Activated CD8-positive, alpha-beta memory T cell treated with anti-CD3 and anti-CD28 coated beads for 48 hours (primary cell): ENCODE data around the gene EIF2B2.
"Not testable (repeated sequence)": the region's sequence is repeated elsewhere in the genome, so short reads cannot be mapped to it uniquely, and the experiment has no call there.

Experiments
- DNase-seq, 3 experiments: peaks; one replicate each; pipeline ENCODE4 v3.0.0-alpha.2; 2020; ENCODE audit warnings: low read depth in 2 of 3, low spot score in 2 of 3

The EIF2B2 gene

DNA sequence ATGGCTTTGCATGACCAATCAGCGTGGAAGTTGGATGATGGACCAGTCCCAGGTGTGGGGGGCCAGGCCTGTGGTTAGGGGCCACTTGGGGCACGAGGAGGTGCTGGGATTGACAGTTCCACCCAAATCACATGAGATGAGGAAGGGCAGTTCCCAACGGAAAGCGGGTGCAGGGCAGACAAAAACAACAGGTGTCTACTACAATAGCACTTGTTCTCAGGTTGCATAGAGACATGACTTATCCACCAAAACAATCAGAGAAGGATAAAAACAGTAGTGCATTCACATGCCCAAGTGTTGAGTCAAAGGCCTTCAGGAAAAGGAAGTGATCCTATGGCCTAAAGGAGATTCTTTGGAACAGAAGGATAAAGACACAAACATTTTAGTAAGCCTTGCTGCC, 14.6 kb upstream of the EIF2B2 start:
- no peak for DNase-seq

DNA sequence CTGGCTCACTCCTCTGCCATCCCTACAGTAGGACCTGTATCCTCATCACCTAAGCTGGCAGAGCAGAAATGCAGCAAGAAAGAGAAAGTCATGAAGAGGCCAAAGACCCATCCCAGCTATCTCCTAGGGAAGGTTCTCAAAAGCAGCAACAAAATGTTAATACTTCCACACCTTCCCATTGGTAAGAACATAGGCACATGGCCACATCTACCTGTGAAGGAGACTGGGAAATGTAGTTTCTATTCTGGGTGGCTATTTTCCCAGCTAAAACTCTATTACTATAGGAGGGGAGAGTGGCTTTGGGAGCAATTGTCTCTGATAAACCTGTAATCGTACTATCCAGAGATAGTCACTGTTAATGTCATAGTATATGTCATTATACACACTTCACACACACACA, 13.7 kb upstream of the EIF2B2 start:
- no peak for DNase-seq

DNA sequence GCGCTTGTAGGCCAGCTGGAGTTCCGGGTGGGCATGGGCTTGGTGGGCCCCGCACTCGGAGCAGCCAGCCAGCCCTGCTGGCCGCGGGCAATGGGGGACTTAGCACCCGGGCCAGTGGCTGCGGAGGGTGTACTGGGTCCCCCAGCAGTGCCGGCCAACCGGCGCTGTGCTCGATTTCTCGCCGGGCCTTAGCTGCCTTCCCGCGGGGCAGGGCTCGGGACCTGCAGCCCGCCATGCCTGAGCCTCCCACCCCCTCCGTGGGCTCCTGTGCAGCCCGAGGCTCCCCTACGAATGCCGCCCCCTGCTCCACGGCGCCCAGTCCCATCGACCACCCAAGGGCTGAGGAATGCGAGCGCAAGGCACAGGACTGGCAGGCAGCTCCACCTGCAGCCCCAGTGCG, 8.5 kb upstream of the EIF2B2 start:
- not testable (repeated sequence) for DNase-seq

DNA sequence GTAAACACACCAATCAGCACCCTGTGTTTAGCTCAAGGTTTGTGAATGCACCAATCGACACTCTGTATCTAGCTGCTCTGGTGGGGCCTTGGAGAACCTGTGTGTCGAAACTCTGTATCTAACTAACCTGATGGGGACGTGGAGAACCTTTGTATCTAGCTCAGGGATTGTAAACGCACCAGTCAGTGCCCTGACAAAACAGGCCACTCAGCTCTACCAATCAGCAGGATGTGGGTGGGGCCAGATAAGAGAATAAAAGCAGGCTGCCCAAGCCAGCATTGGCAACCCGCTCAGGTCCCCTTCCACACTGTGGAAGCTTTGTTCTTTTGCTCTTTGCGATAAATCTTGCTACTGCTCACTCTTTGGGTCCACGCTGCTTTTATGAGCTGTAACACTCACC, 6.9 kb upstream of the EIF2B2 start:
- DNase-seq: not testable (repeated sequence)

DNA sequence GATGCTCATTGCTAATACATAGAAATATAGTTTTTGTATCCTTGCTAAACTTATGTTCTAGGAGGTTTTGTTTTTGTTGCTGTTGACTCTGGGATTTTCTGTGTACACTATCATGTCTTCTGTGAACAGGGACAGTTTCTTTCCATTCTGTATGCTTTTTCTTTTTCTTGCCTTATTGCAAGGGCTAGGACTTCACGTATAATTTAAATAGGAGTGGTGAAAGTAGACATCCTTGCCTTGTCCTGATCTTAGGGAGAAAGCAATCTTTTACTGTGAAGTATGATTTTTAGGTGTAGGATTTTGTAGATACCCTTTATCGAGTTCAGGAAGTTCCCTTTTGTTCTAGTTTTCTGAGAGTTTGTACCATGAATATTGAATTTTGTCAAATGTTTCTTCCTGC, 1.5 kb upstream of the EIF2B2 start:
- DNase-seq: no peak

DNA sequence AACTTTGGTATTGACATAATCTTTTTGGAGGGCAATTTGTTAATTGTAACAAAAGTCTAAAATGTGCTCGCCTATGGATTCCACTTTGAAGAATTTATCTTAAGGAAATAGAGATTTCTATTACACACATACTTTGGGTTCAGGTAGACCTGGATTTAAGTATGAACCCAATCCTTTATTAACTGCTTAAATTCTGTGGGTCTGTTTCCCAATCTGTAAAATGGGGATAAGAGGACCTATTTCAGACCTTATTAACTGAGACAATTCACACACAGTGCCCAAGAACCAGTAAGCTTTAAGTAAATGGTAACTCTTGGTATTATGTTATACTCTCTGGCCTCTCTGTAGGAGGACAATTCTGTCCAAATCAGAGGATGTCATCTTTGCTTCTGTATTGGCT, 822 bp upstream of the EIF2B2 start:
- no peak for DNase-seq

DNA sequence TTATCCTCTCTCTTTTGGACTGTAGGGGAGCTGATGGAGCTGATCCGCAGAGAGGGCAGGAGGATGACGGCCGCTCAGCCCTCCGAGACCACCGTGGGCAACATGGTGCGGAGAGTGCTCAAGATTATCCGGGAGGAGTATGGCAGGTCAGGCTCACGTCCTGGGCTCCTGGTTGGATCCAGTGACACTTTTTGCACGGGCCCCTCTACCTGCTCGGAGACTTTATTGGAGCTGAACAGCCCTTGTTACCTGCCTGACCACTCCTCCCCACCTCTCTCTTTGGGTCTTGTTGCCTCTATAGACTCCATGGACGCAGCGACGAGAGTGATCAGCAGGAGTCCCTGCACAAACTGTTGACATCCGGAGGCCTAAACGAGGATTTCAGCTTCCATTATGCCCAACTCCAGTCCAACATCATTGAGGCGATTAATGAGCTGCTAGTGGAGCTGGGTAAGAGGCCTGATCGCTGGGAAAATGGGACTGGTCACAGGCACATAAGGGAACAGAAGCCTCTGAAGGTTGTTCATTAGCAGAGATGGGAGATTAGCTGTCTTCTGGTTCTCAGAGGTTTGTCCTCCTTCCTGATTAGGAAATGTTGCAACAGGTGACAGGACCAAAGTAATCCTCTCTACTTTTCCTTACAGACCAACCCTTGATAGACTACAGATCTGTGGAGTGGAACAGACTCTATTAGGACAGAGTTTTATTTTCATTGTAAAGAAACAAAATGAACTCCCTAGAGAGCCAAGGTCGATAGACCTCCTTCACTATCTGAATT, 718 bp downstream of the EIF2B2 start:
- DNase-seq: no peak

DNA sequence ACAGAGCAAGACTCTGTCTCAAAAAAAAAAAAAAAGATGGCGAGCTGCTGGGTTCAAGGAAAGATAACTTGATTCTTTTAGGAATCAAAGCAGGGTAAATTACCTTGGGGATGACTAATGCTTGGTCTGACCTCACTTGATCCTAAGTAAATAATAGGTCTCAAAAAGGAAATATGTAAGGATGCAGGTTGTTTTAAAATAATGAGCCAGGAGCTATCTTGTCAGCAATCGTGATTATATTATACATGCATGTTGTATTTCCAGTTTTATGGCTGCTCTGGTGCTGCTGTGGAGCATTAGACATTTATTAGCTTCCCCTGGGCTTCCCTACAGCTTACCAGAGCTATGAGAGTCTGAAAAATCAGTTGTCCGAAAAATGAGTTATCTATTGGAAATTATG, 2.6 kb downstream of the EIF2B2 start:
- no peak for DNase-seq

GRCh38 chr14:75009176-75009575, 6.5 kb downstream of the EIF2B2 start:
- DNase-seq: no peak

DNA sequence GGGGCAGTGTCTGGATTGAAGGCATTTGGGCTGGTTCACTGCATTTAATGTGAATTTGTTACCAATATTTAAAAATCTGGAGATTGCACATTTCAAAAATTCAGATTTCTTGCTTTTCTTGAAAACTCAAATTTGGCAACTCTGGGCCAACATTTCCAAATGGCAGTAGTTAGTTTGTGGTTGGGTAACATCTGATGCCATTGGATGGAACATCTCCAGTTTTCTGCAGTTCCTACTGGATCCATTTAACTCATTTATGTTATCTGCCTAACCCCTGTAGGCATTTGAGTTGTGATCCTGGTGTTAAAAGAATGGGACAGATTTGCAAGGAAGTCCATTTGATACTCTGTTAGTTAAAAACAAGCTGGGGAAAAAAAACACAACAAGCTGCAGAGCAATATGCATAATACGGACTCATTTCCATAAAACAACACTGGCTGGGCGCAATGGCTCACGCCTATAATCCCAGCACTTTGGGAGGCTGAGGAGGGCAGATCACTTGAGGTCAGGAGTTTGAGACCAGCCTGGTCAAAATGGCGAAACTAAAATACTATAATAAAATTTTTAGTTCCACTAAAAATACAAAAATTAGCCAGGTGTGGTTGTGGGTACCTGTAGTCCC, 7.9 kb downstream of the EIF2B2 start:
- DNase-seq: no peak

- DNase-seq: no peak
These were observed 8.8 kb downstream of the EIF2B2 start for GRCh38 chr14:75011356-75011994.

DNA sequence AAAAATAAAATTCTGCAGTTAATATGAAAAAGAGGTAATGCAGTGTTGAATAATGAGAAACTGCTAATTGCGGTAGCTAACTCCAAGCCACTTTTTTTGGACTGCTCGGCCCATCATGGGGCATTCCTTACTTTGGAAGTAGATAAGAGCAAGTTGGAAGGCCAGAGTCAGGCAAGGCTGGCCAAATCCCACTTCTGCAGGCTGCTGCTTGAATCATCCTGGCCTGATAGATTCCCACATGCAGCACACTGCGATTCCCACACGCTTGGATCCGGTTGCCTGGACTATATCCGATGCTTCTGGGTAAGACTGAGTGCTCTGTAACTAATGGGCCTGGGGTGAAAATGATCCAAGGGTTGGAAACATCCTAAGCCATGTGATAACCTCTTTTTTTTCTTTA, 10.6 kb downstream of the EIF2B2 start:
- DNase-seq: no peak

DNA sequence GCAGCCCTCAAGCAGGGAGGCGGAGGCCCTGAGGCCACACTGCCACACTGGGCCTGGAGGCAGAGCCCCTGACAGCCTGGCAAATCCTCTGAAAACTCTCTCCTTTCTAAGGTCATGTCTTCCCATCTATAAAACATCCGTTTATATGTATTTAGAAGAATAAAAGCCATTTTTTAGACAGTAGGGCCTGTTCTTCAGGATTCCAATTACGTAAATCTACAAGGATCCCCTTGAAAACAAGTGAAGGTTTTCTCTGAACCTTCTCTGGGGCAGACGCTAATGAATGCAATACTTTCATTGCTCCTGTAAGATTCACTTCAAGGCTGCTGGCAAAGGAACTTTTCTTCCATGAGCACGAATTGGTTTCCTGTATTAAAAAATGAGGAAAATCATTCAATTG, 12.8 kb downstream of the EIF2B2 start:
- no peak for DNase-seq

DNA sequence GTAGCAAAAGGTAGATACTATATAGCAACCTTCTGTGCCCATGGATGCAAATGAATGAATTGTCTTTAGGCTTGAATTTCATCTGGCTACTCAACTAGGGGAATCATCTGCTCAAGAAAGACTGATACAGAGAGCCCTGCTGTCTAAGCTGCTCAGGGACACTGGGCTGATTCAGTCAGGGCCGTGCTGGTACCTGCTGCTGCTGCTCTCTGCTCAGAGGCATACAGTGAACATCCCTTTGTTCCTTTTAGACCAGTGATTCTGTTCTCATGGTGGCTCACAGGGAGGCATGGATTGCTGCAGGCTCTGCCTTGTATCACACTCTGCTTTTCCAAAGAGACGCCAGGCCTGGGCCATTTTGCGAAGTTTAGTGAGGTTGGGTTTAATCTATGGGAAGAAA, 14.1 kb downstream of the EIF2B2 start:
- DNase-seq: no peak

DNA sequence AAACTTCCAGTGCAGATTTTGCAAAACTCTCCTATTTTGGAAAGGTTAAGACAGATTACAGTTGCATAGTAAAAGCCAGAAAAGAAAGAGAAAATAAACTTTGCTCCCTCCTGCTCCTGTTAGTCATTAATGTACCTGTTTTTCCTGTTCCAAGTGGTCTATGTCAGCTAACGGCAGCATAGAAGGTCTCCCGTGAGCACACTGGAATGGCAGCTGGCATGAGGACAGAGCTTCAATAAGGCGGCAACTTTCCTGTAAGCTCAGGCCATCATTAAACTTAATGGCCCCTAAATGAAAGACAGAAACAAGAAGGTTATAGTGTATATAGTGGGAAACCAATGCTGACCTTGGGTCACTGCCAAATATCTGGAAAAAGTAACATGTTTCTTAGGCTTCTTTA, 16.0 kb downstream of the EIF2B2 start:
- no peak for DNase-seq

- DNase-seq: no peak
These were observed 19.9 kb downstream of the EIF2B2 start for GRCh38 chr14:75022655-75023054.

DNA sequence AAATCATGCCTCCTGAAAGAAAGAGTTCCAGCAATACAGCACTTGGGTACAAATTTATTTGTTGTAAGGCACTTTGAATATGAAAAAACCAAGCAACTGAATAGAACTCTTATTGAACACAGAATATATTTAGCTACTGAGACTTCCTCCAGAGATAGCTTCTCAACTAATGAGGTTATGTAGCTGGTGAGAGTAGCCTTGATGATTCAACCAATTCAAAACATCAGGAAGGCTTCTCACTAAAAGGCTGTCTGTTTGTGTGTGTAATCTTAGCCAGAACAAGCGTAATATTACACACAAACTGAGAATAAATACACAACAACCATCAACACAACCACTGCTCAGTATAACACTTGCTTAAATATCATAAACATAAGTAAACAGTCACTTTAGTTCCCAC, 20.4 kb downstream of the EIF2B2 start:
- DNase-seq: no peak

- no peak for DNase-seq
These were observed 22.4 kb downstream of the EIF2B2 start for GRCh38 chr14:75025082-75025481.

- no peak for DNase-seq
These were observed 23.2 kb downstream of the EIF2B2 start for GRCh38 chr14:75025876-75026275.

DNA sequence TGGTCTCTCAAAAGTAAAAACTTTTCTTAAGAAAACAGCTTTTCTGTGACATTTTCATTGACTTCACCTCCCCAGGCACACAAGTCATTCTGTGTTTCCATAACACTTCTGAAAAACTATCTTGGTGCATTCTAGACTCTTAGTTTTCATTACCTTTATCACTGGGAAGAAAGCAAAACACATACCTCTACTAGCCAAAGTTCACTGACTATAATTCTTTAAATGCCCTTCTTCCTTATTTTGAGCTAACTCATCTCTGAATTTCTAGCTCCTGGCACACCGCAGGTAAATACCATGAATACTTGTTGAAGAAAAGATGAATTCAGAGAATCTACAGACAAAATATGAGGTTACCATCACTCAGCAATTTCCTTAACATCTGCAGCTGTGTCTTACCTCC, 27.4 kb downstream of the EIF2B2 start:
- DNase-seq: no peak

- no peak for DNase-seq
These were observed 30.2 kb downstream of the EIF2B2 start for GRCh38 chr14:75032939-75033338.

- DNase-seq: no peak
These were observed 37.8 kb downstream of the EIF2B2 start for GRCh38 chr14:75040507-75040906.

DNA sequence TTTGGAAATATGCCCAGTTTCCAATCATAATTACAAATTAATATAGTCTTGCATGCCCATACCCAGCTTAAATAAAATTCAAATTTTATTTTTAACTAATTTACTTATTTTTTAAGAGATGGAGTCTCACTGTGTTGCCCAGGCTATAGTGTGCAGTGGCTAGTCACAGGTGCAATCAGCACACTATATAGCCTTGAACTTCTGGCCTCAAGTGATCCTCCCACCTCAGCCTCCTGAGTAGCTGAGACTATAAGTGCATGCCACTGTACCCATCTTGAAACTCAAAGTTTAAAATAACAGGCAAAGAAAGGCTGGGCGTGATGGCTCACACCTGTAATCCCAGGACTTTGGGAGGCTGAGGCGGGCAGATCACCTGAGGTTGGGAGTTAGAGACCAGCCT, 38.2 kb downstream of the EIF2B2 start:
- DNase-seq: no peak
